ENCODE data around the gene PLEKHA6.
A peak's percentile ranks its signal among the peaks of the same experiment; 100 is the strongest.

PLEKHA6 gene

DNA sequence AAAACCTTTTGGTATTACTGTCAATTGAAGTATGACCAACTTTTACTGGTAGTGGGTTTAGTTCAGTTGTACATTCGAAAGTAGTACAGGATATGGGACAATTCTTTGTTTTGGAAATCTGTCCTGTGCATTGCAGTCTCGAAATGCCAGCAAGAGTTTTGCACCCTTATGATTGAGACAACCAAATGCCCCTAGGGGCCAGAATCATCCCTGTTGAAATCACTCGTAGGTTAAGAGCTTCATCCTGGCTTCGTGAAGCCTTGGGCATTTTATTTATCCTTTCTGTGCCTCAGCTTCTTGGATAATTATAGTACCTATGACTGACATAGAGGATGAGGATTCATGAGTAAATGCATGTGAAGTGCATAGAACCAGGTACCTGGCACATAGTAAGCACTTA, 143.5 kb downstream of the PLEKHA6 start:
- no peaks in the 10 kb centered on the region for H4K20me1 ChIP-seq
- H3K9me3 ChIP-seq = no peaks in the 10 kb centered on the region
- no peaks in the 10 kb centered on the region for H3K36me3 ChIP-seq
- no peak overlapping the region for H3K4me2 ChIP-seq
- H3K9ac ChIP-seq = no peak overlapping the region
- H3K4me3 ChIP-seq = no peak overlapping the region
- H3K27ac ChIP-seq = no peak overlapping the region
- TF ChIP-seq Cebpa-rat (IDR thresholded peaks at IDR 0.05) = no peak
- no peaks in the 10 kb centered on the region for H3K27me3 ChIP-seq
- H3K4me1 ChIP-seq = peaks cover 32% of the 10 kb centered on the region

DNA sequence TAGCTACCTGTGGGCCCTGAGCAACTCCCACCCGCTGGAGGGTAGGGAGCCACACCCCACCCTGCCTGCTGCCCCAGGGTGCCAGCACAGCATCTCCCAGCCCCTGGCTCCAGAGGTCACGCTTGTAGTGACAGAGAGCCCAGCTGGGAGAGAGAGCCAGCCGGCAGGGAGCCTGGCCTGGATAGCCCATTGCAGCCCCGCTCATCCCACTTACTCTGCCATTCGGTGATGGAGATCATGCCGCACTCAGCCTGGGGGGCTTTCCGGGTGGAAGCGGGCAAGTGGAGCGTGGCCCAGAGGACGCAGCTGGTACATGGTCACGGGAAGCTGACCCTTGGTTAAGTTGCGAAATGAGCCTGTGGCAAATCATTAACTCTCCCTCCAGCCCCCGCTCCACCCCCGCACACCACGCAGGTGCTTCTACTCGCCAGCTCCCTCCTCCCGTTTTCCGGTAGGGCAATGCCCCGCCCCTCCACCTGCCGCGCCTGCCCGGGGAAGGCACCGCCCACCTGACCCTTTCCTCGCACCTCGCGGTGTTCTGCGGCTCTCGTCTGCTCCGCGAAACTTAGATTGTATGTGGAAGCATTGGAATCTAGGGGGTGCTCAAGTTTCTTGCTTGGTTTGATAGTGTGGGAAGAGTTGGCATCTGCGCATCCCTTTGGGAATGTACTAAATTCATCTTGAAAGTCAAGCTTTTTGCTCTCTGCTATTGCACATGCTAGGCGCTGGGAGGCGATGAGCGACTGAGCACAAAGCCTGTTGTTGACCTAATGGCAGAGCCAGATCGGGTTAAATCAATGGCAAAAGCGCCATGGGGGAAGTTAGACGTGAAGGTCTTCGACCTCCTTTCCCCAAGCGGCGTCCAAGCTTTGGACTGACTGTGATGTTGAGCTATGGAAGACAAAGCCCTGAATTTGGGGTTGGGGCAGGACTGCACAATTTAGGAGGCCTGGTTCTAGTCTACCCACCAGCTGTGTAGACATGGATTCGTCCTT, 145.8 kb downstream of the PLEKHA6 start, which contains the start of gene GOLT1A:
Gene GOLT1A (minus strand): TSS at position 321 of the 995 bp plus-strand sequence. CDS start 82 bp downstream, at position 239.
- peaks cover 23% of the 10 kb centered on the region for H3K4me1 ChIP-seq
- peak within 1 kb of the TSS; percentile 39 for H3K4me3 ChIP-seq
- H4K20me1 ChIP-seq = no peaks in the 10 kb centered on the region
- no peaks in the 10 kb centered on the region for H3K27me3 ChIP-seq
- H3K4me2 ChIP-seq = peak within 1 kb of the TSS; percentile 82
- no peak within 1 kb of the TSS; the same call in 1 of the 2 replicates for H3K9ac ChIP-seq
- peak within 1 kb of the TSS; percentile 24; the same call in 1 of the 2 replicates for H3K27ac ChIP-seq
- no peaks in the 10 kb centered on the region for H3K36me3 ChIP-seq
- peak; percentile 72; the same call in 1 of the 2 replicates for TF ChIP-seq Cebpa-rat (IDR thresholded peaks at IDR 0.05)
- no peaks in the 10 kb centered on the region for H3K9me3 ChIP-seq

- Histone ChIP-seq H3K27ac (no peak overlapping the region), H4K20me1 (no peaks in the 10 kb centered on the region), H3K4me3 (no peak overlapping the region), H3K9ac (no peak overlapping the region), H3K9me3 (no peaks in the 10 kb centered on the region), H3K4me2 (no peak overlapping the region), H3K27me3 (no peaks in the 10 kb centered on the region), H3K4me1 (peaks cover 23% of the 10 kb centered on the region), H3K36me3 (no peaks in the 10 kb centered on the region)
- TF ChIP-seq Cebpa-rat (IDR thresholded peaks at IDR 0.05) = no peak
Observed at GRCh38 chr1:204212715-204213114, 147.0 kb downstream of the PLEKHA6 start.

DNA sequence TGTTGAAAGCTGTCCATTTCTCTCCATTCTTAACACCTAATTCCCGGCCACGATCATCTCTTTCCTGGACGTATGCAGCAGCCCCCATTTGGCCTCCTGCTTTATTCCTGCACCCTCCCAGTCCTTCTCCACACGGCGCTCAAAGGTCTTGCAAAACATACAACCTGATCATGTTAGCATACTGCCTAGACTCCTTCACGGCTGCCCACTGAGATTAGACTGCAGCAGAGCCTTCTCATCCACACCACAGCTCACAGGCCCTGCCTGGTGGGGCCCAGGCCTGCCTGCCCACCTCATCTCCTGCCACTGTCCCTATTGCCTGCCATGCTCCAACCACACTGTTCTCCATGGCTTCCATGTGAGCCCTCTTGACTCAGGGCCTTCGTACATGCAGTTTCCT, 148.7 kb downstream of the PLEKHA6 start:
- Histone ChIP-seq H3K27me3 (no peaks in the 10 kb centered on the region), H3K4me1 (peaks cover 23% of the 10 kb centered on the region), H3K4me2 (no peak overlapping the region), H3K36me3 (no peaks in the 10 kb centered on the region), H3K9ac (no peak overlapping the region), H3K4me3 (no peak overlapping the region), H4K20me1 (no peaks in the 10 kb centered on the region), H3K9me3 (no peaks in the 10 kb centered on the region), H3K27ac (no peak overlapping the region)
- no peak for TF ChIP-seq Cebpa-rat (IDR thresholded peaks at IDR 0.05)

DNA sequence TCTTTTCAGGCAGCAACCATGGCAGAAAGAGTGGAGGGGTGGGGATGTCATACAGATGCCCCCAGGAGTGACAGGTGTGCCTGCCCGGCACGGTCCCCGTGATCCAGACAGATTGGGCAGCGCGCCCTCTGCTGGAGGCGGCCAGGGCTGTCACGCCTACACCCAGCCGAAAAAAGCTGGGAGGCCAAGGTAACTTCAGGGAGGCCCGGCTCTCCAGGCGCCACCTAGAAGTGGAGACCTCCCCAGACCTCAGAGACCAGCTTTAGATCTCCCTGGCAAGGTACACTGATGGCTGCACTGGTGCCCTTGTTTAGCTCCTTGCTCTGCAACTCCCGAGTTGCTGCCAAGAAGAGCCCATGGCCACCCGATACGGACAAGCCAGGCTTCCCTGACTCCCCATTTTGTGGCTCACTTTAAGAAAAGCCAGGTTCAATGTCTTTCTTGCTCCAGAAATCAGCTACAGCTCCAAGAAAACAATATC, 152.6 kb downstream of the PLEKHA6 start:
- no peak overlapping the region for H3K4me2 ChIP-seq
- TF ChIP-seq Cebpa-rat (IDR thresholded peaks at IDR 0.05) = no peak

GRCh38 chr1:204206121-204206520, 153.6 kb downstream of the PLEKHA6 start:
- no peak for TF ChIP-seq Cebpa-rat (IDR thresholded peaks at IDR 0.05)
- Histone ChIP-seq H3K36me3 (no peaks in the 10 kb centered on the region), H3K4me1 (no peaks in the 10 kb centered on the region; the same call in 1 of the 2 replicates), H3K4me3 (no peak overlapping the region), H3K9ac (no peak overlapping the region), H3K4me2 (no peak overlapping the region), H4K20me1 (no peaks in the 10 kb centered on the region), H3K27me3 (no peaks in the 10 kb centered on the region), H3K27ac (no peak overlapping the region), H3K9me3 (no peaks in the 10 kb centered on the region)

More for the DNA sequence above, 152.6 kb downstream of the PLEKHA6 start:
- no peaks in the 10 kb centered on the region for H4K20me1 ChIP-seq
- no peak overlapping the region for H3K27ac ChIP-seq
- H3K9ac ChIP-seq = no peak overlapping the region
- no peak overlapping the region for H3K4me3 ChIP-seq
- H3K9me3 ChIP-seq = no peaks in the 10 kb centered on the region
- H3K27me3 ChIP-seq = no peaks in the 10 kb centered on the region
- no peaks in the 10 kb centered on the region for H3K36me3 ChIP-seq
- no peaks in the 10 kb centered on the region; the same call in 1 of the 2 replicates for H3K4me1 ChIP-seq

DNA sequence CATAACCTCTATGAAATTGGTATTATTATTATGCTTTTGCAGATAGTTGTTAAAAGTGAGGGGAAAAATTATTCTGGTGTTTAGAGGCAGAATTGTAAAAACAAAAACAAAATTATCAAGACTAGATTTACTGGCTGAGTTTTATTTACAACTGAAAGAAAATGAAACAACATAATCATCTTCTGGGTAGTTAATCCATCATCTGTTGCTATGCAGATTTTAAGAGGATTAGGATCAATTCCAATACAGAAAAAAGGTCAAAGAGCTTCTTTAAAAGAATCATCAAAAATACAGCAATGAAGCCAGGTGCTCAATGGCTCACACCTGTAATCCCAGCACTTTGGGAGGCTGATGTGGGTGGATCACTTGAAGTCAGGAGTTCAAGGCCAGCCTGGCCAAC, 154.2 kb downstream of the PLEKHA6 start:
- no peak overlapping the region for H3K4me2 ChIP-seq
- no peaks in the 10 kb centered on the region for H3K27me3 ChIP-seq
- no peak overlapping the region for H3K4me3 ChIP-seq
- no peak overlapping the region for H3K9ac ChIP-seq
- no peaks in the 10 kb centered on the region for H4K20me1 ChIP-seq
- TF ChIP-seq Cebpa-rat (IDR thresholded peaks at IDR 0.05) = no peak
- H3K9me3 ChIP-seq = no peaks in the 10 kb centered on the region
- H3K36me3 ChIP-seq = no peaks in the 10 kb centered on the region
- H3K27ac ChIP-seq = no peak overlapping the region
- no peaks in the 10 kb centered on the region; the same call in 1 of the 2 replicates for H3K4me1 ChIP-seq

DNA sequence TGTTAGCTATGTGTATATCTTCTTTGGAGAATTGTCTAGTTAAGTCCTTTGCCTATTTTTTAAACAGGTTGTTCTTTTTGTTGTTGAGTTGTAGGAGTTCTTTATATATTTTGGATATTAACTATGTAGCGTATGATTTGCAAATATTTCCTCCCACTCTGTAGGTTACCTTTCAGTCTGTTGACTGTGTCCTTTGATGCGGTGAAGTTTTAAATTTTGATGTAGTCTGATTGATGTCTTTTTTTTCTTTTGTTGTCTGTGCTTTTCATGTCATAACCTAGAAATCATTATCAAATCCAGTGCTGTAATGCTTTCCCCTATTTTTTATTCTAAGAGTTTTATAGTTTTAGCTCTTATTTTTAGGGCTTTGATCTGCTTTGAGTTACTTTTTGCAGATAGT, 154.8 kb downstream of the PLEKHA6 start:
- H4K20me1 ChIP-seq = no peaks in the 10 kb centered on the region
- no peak overlapping the region for H3K4me3 ChIP-seq
- no peak overlapping the region for H3K9ac ChIP-seq
- no peak for TF ChIP-seq Cebpa-rat (IDR thresholded peaks at IDR 0.05)
- no peaks in the 10 kb centered on the region; the same call in 1 of the 2 replicates for H3K4me1 ChIP-seq
- no peaks in the 10 kb centered on the region for H3K36me3 ChIP-seq
- H3K27ac ChIP-seq = no peak overlapping the region
- no peaks in the 10 kb centered on the region for H3K9me3 ChIP-seq
- H3K4me2 ChIP-seq = no peak overlapping the region
- H3K27me3 ChIP-seq = no peaks in the 10 kb centered on the region

- no peak for TF ChIP-seq Cebpa-rat (IDR thresholded peaks at IDR 0.05)
- Histone ChIP-seq H3K9ac (no peak overlapping the region), H3K4me1 (peaks cover 16% of the 10 kb centered on the region), H3K9me3 (no peaks in the 10 kb centered on the region), H3K27ac (no peak overlapping the region), H3K4me2 (no peak overlapping the region), H3K4me3 (no peak overlapping the region), H4K20me1 (no peaks in the 10 kb centered on the region), H3K27me3 (no peaks in the 10 kb centered on the region), H3K36me3 (no peaks in the 10 kb centered on the region)
Observed at GRCh38 chr1:204203206-204203767, 156.4 kb downstream of the PLEKHA6 start.

DNA sequence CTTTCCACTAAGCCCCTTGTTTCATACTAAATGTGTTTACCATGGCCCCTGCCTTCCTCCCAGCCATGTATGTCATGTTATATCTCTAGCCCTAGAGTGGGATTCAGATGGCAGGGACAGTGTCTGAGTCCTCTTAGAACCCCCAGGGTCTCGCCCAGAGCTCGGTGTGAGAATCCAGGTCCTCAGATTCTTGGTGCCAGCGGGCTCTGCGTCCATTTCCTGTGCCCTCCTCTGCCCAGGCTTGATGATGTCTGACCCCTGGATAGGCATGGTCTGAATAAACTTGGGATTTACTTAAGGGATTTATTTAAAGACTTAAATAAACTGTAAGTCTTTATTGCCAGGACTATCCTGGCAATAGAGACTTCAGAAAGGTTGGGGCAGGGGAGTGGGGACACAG, 157.2 kb downstream of the PLEKHA6 start:
- no peaks in the 10 kb centered on the region for H3K36me3 ChIP-seq
- H3K27me3 ChIP-seq = no peaks in the 10 kb centered on the region
- TF ChIP-seq Cebpa-rat (IDR thresholded peaks at IDR 0.05) = no peak
- peaks cover 24% of the 10 kb centered on the region for H3K4me1 ChIP-seq
- no peak overlapping the region for H3K4me3 ChIP-seq
- no peak overlapping the region for H3K4me2 ChIP-seq
- no peak overlapping the region for H3K9ac ChIP-seq
- no peaks in the 10 kb centered on the region for H4K20me1 ChIP-seq
- H3K9me3 ChIP-seq = no peaks in the 10 kb centered on the region
- H3K27ac ChIP-seq = no peak overlapping the region

All from BLaER1 (cell line).